B cell (primary cell): ENCODE results near the gene IMMP2L. TPM values are rescaled to one million over a fixed set of nuclear protein-coding genes. Genes with fewer than 3 reads are reported as not detected.

Experiments
- ATAC-seq: fragments of 200-7000 bp; cut with Tn5 transposase; one replicate; pipeline ENCODE4 v1.10.0; 2021; ENCODE audit warnings: low read depth, mild to moderate bottlenecking, moderate number of reproducible peaks, moderate library complexity
- CTCF ChIA-PET: fragments of 350-600 bp; sonication (Branson Sonifier 250); formaldehyde crosslinking; loops from one replicate; lab custom pipeline; 2021; ENCODE audit warnings: antibody characterized with exemption, inconsistent platforms; lab: Charles Lee
- POLR2A ChIA-PET: fragments of 350-600 bp; sonication (Branson Sonifier 250); formaldehyde crosslinking; loops from one replicate; lab custom pipeline; 2021; ENCODE audit warnings: antibody characterized with exemption; lab: Charles Lee
- DNase-seq: peaks from one replicate; pipeline ENCODE4 v3.0.0; 2013
- H2AFZ ChIP-seq: 2 replicates; pipeline ENCODE4 v1.6.1; 2012; ENCODE audit warnings: mild to moderate bottlenecking, low read depth, low read length; ENCODE audit not compliant: insufficient read depth, poor library complexity, severe bottlenecking
- H3K27ac ChIP-seq, 2 donors: 1 replicate in 1 of 2; 2 replicates in 1 of 2; pipeline ENCODE4 v1.5.1; 2012 to 2013; ENCODE audit warnings: low read length in 2 of 2, mild to moderate bottlenecking in 2 of 2, moderate library complexity in 1 of 2
- H3K27me3 ChIP-seq, 4 experiments: fragments of 200-600 bp in 1 of 4; sonication (generic) in 1 of 4; replicated peaks in 1 of 4; 1 replicate in 2 of 4; 2 replicates in 2 of 4; pipeline versions ENCODE4 v1.6.1 to v1.7.0; 2013 to 2016; ENCODE audit warnings: low read length in 3 of 4, mild to moderate bottlenecking in 2 of 4, mixed read lengths in 1 of 4, moderate library complexity in 1 of 4; ENCODE audit not compliant: insufficient read depth in 4 of 4, control insufficient read depth in 3 of 4; ENCODE audit errors: control extremely low read depth in 1 of 4
- H3K36me3 ChIP-seq, 2 experiments: replicated peaks in 1 of 2; 1 replicate in 1 of 2; 2 replicates in 1 of 2; pipeline versions ENCODE4 v1.6.1 to v1.7.1; 2013; ENCODE audit warnings: low read length in 1 of 2; ENCODE audit not compliant: insufficient read depth in 2 of 2, control insufficient read depth in 1 of 2; ENCODE audit errors: control extremely low read depth in 1 of 2, extremely low read depth in 1 of 2
- H3K4me1 ChIP-seq, 2 donors: fragments of 200-600 bp in 1 of 2; sonication (generic) in 1 of 2; 1 replicate in 1 of 2; 2 replicates in 1 of 2; pipeline versions ENCODE4 v1.5.1 to v1.6.1; 2013 to 2017; ENCODE audit warnings: low read length in 2 of 2; ENCODE audit not compliant: control insufficient read depth in 2 of 2, insufficient read depth in 2 of 2
- H3K4me2 ChIP-seq: replicated peaks from 2 replicates; pipeline ENCODE3; 2012; ENCODE audit warnings: mild to moderate bottlenecking, low read depth, low read length; ENCODE audit not compliant: poor library complexity, severe bottlenecking
- H3K4me3 ChIP-seq, 5 experiments: fragments of 200-600 bp in 1 of 5; sonication (generic) in 1 of 5; 1 replicate in 3 of 5; 2 replicates in 2 of 5; pipeline versions ENCODE4 v1.5.1 to v1.7.0; 2011 to 2016; ENCODE audit warnings: low read length in 4 of 5, mild to moderate bottlenecking in 4 of 5, low read depth in 2 of 5, control low read depth in 1 of 5, moderate library complexity in 1 of 5; ENCODE audit not compliant: insufficient read depth in 1 of 5; ENCODE audit errors: control extremely low read depth in 1 of 5, extremely low read depth in 1 of 5
- H3K79me2 ChIP-seq: fragments of 200-600 bp; sonication (generic); one replicate; pipeline ENCODE4 v1.6.0; 2016; ENCODE audit warnings: low read length; ENCODE audit not compliant: control insufficient read depth, insufficient read depth
- H3K9ac ChIP-seq: fragments of 200-600 bp; sonication (generic); 2 replicates; pipeline ENCODE4 v1.6.1; 2017; ENCODE audit warnings: mild to moderate bottlenecking, low read length, moderate library complexity
- H3K9me3 ChIP-seq, 3 donors: one replicate each; pipeline versions ENCODE4 v1.6.1 to v1.7.1; 2013; ENCODE audit warnings: low read length in 2 of 3; ENCODE audit not compliant: control insufficient read depth in 2 of 3, insufficient read depth in 1 of 3; ENCODE audit errors: control extremely low read depth in 1 of 3
- H4K20me1 ChIP-seq: 2 replicates; pipeline ENCODE4 v1.6.0; 2012; ENCODE audit warnings: mild to moderate bottlenecking, low read length; ENCODE audit not compliant: insufficient read depth, control insufficient read depth, poor library complexity, severe bottlenecking
- H3K27ac Mint-ChIP-seq: one replicate; pipeline ENCODE4 v1.8.0; 2021; ENCODE audit warnings: mixed read lengths
- H3K27me3 Mint-ChIP-seq: one replicate; pipeline ENCODE4 v1.8.0; 2021; ENCODE audit warnings: mixed read lengths
- H3K4me1 Mint-ChIP-seq: one replicate; pipeline ENCODE4 v1.8.0; 2021; ENCODE audit warnings: mixed read lengths
- H3K4me3 Mint-ChIP-seq: one replicate; pipeline ENCODE4 v1.8.0; 2021; ENCODE audit warnings: mixed read lengths
- H3K9me3 Mint-ChIP-seq: one replicate; pipeline ENCODE4 v1.8.0; 2022; ENCODE audit warnings: mixed read lengths; ENCODE audit not compliant: insufficient read depth
- CTCF ChIP-seq: fragments of 200-600 bp; IDR thresholded peaks from one replicate; pipeline ENCODE4 v1.8.0; 2022; ENCODE audit warnings: antibody characterized with exemption, mild to moderate bottlenecking
- EZH2 ChIP-seq: IDR thresholded peaks from 2 replicates; pipeline ENCODE4 v1.6.1; 2012; ENCODE audit warnings: borderline replicate concordance, low read depth, mild to moderate bottlenecking, moderate library complexity, low read length; ENCODE audit not compliant: insufficient read depth, poor library complexity, severe bottlenecking
- WGBS: methylation state at CpG from one replicate; pipeline ENCODE4 v1.1.5; 2013; ENCODE audit warnings: missing lambda C conversion rate; ENCODE audit not compliant: insufficient coverage; 5-methylcytosine and 5-hydroxymethylcytosine counted together
- intact Hi-C: fragments of 100-400 bp; cut with micrococcal nuclease; formaldehyde crosslinking; loops from one replicate; pipeline ENCODE4 v1.10.0; 2022
- polyA plus RNA-seq: library from polyadenylated mRNA; depleted of rRNA; stranded (reverse); fragments of >200 nt; gene quantifications from 2 replicates; pipeline ENCODE4 v1.2.3, GENCODE V29; 2012
- total RNA-seq, 2 donors: library from RNA; stranded (reverse); fragments of 120-200 nt in 1 of 2; gene quantifications; 1 replicate in 1 of 2; 2 replicates in 1 of 2; pipeline versions ENCODE4 v1.2.3 to v1.2.4, GENCODE V29; 2013 to 2022

Gene IMMP2L
- total and polyA plus RNA-seq, 2 donors (not counting 1 experiment from before 2014, with no cell fraction given), result 3.8 to 34.2 TPM

- no peaks in the 10 kb centered on the region for H3K4me1 ChIP-seq
- H3K9me3 ChIP-seq, result peaks cover 0 to 5% (median 0%) of the 10 kb centered on the region in 3 donors
- H3K4me2 ChIP-seq, result no peak overlapping the region
- CTCF ChIA-PET, result no interaction called here
- H3K27me3 ChIP-seq, result no peaks in the 10 kb centered on the region
- POLR2A ChIA-PET, result no interaction called here
- no peaks in the 10 kb centered on the region for H4K20me1 ChIP-seq
- ATAC-seq (no peak), DNase-seq (no peak)
- no peak overlapping the region for H3K9ac ChIP-seq
- Mint-ChIP-seq H3K9me3 (peaks cover 11% of the 10 kb centered on the region), H3K4me1 (no peaks in the 10 kb centered on the region), H3K27me3 (peaks cover 7% of the 10 kb centered on the region), H3K4me3 (no peak overlapping the region), H3K27ac (no peak overlapping the region)
- intact Hi-C loops, result no loop called here
- H2AFZ ChIP-seq, result no peak overlapping the region
- no peaks in the 10 kb centered on the region for H3K79me2 ChIP-seq
- H3K36me3 ChIP-seq, result no peaks in the 10 kb centered on the region
- H3K27ac ChIP-seq, result no peak overlapping the region
- no peak overlapping the region for H3K4me3 ChIP-seq
- TF ChIP-seq EZH2 (no peak), CTCF (no peak)
Observed at GRCh38 chr7:111578754-111579153, 16.5 kb upstream of the IMMP2L start.

DNA sequence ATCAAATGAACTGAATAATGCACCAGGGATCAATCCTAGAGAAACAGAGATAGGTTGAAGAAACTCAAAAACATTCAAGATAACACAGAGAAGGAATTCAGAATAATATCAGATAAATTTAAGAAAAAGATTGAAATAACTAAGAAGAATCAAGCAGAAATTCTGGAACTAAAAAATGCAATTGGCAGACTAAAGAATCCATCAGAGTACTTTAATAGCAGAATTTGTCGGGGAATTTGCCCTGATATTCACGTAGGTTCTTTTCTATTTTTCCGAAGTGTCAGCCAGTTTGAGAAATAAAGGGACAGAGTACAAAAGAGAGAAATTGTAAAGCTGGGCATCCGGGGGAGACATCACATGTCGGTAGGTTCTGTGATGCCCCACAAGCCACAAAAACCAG is 9.4 kb upstream of the IMMP2L start:
- no peak for TF ChIP-seq CTCF
- no peak for TF ChIP-seq EZH2
- Mint-ChIP-seq H3K27me3 (peaks cover 17% of the 10 kb centered on the region), H3K27ac (no peak overlapping the region), H3K4me1 (peaks cover 7% of the 10 kb centered on the region), H3K9me3 (peaks cover 9% of the 10 kb centered on the region), H3K4me3 (no peak overlapping the region)
- H4K20me1 ChIP-seq, result no peaks in the 10 kb centered on the region
- 100% methylated on average over 4 of the region's 5 CpGs for WGBS
- no peak overlapping the region for H3K4me3 ChIP-seq
- ChIA-PET CTCF (no interaction called here), POLR2A (no interaction called here)
- H3K9ac ChIP-seq, result no peak overlapping the region
- H3K27me3 ChIP-seq, result no peaks in the 10 kb centered on the region
- ATAC-seq (no peak), DNase-seq (no peak)
- H3K9me3 ChIP-seq, result peaks cover 0 to 15% (median 8%) of the 10 kb centered on the region in 3 donors
- no peak overlapping the region for H2AFZ ChIP-seq
- H3K79me2 ChIP-seq, result no peaks in the 10 kb centered on the region
- H3K4me2 ChIP-seq, result no peak overlapping the region
- H3K4me1 ChIP-seq, result peaks cover 8% of the 10 kb centered on the region in 2 donors
- no peak overlapping the region for H3K27ac ChIP-seq
- intact Hi-C loops, result no loop called here
- no peaks in the 10 kb centered on the region for H3K36me3 ChIP-seq
